Kidney epithelial cell (primary cell): ENCODE data around the gene NUP50. TPM values are rescaled to one million over a fixed set of nuclear protein-coding genes. Genes with fewer than 3 reads are reported as not detected.

Experiments
- DNase-seq: peaks from one replicate; pipeline ENCODE4 v3.0.0-alpha.2; 2010; ENCODE audit warnings: low read depth
- H3K27me3 ChIP-seq: 2 replicates; pipeline ENCODE4 v1.6.0; 2011; ENCODE audit warnings: low read length; ENCODE audit not compliant: control insufficient read depth, insufficient read depth
- H3K36me3 ChIP-seq: 2 replicates; pipeline ENCODE4 v1.5.1; 2011; ENCODE audit warnings: low read length; ENCODE audit not compliant: control insufficient read depth, insufficient read depth
- H3K4me3 ChIP-seq: 2 replicates; pipeline ENCODE4 v1.5.1; 2011; ENCODE audit warnings: low read depth, mild to moderate bottlenecking, control low read depth, low read length
- total RNA-seq: library from RNA; depleted of rRNA; stranded (reverse); fragments of >200 nt; gene quantifications from 2 replicates; pipeline ENCODE4 v1.2.3, GENCODE V29; 2015
- TF ChIP-seq, protein P1 (sequence below): IDR thresholded peaks from 2 replicates; pipeline ENCODE4 v1.5.1; 2011; ENCODE audit warnings: mild to moderate bottlenecking, moderate library complexity, low read length, control low read depth, inconsistent platforms; ENCODE audit not compliant: insufficient read depth, poor library complexity, severe bottlenecking

Gene NUP50
- total RNA-seq, 1 donor from 2014 or later, result 63.0 TPM

DNA sequence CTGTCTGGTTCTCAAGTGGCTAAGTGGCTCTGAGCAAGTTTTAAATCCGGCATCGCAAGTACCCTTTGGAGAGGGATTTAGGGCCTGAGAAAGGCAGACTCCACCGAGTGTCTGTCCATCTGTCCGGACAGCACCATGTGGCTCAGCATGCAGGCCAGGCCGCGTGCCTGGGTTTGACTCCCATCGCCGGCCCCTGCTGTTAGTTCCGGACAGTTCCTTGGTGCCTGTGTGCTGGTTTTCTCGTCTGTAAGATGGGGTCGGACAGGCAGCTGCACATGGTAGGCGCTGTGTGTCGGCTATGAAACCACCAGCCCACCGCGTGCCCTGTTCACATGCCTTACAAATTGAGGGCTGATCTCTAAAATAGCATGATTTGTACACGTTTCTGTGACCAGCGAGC is 31.0 kb downstream of the NUP50 start:
- Histone ChIP-seq H3K36me3 (peaks cover 5% of the 10 kb centered on the region), H3K4me3 (no peak overlapping the region), H3K27me3 (no peaks in the 10 kb centered on the region)
- TF ChIP-seq, protein P1, sequence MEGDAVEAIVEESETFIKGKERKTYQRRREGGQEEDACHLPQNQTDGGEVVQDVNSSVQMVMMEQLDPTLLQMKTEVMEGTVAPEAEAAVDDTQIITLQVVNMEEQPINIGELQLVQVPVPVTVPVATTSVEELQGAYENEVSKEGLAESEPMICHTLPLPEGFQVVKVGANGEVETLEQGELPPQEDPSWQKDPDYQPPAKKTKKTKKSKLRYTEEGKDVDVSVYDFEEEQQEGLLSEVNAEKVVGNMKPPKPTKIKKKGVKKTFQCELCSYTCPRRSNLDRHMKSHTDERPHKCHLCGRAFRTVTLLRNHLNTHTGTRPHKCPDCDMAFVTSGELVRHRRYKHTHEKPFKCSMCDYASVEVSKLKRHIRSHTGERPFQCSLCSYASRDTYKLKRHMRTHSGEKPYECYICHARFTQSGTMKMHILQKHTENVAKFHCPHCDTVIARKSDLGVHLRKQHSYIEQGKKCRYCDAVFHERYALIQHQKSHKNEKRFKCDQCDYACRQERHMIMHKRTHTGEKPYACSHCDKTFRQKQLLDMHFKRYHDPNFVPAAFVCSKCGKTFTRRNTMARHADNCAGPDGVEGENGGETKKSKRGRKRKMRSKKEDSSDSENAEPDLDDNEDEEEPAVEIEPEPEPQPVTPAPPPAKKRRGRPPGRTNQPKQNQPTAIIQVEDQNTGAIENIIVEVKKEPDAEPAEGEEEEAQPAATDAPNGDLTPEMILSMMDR, result no peak
- DNase-seq, result no peak

DNA sequence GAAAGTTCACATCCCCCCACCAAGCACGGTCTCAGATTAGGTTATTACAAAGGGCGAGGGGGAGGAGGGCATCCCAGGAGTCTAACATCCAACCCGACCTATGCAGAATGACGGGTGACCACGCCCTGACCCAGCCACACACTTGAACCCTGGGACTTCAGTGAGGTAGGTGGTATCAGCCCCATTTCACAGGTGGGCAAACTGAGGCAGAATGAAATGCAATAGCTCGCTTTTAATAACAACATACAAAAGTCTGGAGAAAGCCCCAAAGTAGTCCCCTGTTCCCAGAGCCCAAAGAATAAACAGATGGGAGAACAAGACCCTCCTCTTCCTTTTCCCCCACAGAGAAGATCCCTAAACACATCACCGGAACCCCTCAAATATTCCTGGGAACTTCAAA is 31.9 kb downstream of the NUP50 start:
- Histone ChIP-seq H3K4me3 (no peak overlapping the region), H3K36me3 (peaks cover 5% of the 10 kb centered on the region), H3K27me3 (no peaks in the 10 kb centered on the region)
- TF ChIP-seq, protein P1, result no peak
- no peak for DNase-seq

DNA sequence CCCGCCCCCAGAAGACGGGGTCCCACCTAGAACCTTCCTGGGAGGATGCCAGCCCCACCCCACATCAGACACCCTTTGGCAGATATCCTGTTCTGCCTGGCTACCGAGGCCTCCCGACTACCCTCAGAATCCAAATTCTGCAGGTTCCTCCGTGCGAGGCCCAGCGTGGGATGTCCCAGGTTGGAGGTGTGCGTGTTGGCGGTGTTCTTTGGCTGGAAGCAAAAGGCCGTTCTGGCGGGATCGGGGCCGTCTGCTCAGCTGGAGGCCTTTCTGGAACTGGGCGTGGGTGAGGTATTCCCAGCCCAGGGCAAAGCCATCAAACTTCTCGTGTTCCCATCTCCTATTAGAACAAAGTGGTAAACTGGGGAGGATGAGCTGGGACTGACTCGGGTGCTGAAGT is 32.6 kb downstream of the NUP50 start:
- Histone ChIP-seq H3K4me3 (no peak overlapping the region), H3K27me3 (no peaks in the 10 kb centered on the region), H3K36me3 (peaks cover 5% of the 10 kb centered on the region)
- no peak for DNase-seq
- TF ChIP-seq, protein P1, result no peak

DNA sequence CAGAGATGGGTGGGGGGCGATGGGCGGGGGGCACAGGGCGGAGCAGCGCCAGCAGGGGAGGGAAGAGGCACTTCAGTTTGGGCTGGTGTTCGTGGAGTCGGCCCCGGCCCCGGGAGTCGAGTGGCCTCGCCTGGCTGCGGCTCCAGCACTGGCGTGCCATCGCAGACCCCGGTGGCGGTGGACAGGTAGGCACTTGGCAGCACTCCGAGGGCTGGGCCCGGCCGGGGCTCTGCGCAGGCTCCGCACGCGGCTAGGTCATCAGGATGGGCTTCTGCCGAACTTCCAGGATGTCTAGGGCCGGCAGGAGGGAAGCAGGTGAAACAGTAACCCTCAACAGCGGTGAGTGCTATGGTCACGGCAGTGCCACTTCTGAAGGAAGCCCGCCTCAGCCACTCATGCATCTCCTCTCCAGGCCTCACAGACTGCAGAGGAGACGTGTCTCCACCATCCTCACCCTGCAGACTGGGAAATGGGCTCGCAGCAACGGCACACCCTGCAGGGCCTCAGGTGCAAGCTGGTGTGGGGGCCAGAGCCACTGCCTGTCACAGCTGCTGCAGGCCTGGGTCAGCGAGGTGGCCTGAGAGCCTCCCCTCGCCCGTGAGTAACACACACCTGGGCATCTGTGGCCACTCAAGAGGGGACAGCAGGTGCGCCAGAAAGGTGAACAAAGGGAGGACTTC is 33.3 kb downstream of the NUP50 start:
- TF ChIP-seq, protein P1, result no peak
- Histone ChIP-seq H3K4me3 (no peak overlapping the region), H3K27me3 (no peaks in the 10 kb centered on the region), H3K36me3 (peaks cover 5% of the 10 kb centered on the region)
- DNase-seq, result no peak

DNA sequence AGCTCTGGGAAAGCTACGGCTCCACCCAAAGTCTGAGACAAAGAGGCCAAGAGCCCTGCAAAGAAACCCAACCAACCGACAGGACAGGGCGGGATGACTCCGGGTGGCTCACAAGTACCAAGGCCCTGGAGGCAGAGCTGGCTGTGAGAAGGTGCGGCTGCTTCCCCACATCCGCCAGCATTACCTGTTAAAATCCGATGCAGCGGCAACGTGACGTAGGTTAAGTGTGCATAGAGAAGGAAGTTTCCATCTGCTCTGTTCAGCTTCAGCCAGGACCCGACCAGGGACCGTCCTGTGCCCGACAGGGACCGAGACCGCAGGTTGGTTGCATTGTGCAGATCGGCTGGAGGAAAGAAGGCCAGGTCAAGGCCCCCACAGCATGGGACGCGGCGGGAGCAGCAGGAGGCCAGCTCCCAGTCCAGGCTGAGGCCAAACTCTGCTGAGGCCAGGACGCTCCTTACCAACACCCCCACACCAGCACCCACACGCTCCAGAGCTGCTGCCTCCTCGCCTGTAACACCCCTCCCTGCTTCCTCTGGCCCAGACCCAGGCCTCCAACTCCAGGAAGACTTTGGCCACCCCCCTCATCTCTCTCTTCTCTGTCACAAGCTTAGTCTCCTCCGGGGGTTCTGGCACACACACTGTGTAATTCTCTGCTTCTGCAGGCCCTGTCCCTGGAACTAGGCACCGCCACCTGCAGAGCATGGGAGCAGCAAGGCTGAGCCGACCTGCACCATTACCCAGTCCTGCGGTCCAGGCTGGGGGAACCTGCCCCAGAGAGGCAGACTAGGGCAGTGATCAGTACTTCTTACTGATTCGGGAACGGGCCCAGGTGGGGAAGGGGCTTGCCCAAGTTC is 34.1 kb downstream of the NUP50 start:
- Histone ChIP-seq H3K36me3 (peaks cover 7% of the 10 kb centered on the region), H3K4me3 (no peak overlapping the region), H3K27me3 (no peaks in the 10 kb centered on the region)
- TF ChIP-seq, protein P1, result no peak
- DNase-seq, result no peak
